Glomerular visceral epithelial cell (primary cell): ENCODE results near the gene FBXL19.

Source experiments
- DNase-seq: peaks from one replicate; pipeline ENCODE4 v3.0.0-alpha.2; 2016; ENCODE audit errors: extremely low spot score

The FBXL19 gene

DNA sequence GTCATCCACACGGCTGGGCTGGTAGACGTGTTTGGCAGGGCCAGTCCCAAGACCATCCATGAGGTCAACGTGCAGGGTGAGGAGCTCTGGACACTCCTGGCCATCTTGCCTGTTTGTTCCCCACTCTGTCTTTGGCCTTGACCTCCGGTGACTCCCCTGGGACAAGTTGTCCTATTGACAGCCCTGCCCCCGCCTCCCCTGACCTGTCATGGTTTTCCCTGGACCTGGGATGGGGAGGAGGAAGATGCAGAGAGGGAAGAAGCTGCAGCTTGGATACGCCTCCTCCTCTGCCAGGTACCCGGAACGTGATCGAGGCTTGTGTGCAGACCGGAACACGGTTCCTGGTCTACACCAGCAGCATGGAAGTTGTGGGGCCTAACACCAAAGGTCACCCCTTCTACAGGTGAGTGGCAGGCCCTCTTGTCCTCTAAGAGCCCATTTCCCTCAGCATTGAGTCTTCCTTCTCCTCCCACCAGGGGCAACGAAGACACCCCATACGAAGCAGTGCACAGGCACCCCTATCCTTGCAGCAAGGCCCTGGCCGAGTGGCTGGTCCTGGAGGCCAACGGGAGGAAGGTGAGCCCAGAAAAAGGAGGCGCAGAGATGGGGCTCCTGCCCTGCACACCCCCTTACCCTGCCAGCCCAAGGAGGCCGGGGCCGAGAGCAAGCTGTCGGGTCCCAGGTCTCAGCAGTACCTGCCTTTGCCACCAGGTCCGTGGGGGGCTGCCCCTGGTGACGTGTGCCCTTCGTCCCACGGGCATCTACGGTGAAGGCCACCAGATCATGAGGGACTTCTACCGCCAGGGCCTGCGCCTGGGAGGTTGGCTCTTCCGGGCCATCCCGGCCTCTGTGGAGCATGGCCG is 63.0 kb downstream of the FBXL19 start:
- DNase-seq = no peak

DNA sequence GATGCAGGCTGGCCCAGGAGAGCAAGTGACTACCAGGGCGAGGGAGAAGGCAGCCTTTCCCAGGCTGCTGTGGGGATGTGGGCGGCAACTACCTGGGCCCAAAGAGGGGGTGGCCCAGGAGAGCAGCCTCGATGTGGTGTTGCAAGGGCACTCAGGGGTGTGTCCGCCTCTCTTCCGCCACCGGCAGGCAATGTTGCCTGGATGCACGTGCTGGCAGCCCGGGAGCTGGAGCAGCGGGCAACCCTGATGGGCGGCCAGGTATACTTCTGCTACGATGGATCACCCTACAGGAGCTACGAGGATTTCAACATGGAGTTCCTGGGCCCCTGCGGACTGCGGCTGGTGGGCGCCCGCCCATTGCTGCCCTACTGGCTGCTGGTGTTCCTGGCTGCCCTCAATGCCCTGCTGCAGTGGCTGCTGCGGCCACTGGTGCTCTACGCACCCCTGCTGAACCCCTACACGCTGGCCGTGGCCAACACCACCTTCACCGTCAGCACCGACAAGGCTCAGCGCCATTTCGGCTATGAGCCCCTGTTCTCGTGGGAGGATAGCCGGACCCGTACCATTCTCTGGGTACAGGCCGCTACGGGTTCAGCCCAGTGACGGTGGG is 64.3 kb downstream of the FBXL19 start:
- no peak for DNase-seq

DNA sequence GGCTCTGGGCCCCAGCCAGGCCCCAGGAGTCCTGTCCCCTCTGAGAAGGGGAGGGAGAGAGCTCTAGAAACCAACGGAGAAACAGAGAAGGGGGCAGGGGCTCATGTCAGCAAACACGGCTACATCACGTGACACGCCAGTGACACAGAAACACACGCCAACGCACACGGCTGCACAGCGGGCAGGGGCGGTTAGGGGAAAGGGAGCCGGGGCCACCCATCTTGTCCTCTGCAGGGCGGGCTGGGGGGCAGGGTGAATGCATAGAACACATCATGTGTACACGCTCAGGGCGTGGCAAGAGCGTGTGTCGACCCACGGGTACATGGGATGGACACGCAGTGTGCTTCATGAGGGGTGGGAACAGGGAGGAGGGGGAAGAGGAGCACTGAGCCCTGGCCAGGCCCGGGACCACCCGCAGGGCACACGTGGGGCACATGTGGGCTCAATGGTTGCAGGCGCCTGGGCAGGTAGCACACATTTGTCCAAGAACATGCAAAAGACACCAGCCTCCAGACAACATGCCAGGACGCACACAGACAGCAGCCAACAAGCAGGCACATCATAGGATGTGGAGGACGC is 66.2 kb downstream of the FBXL19 start:
- DNase-seq = no peak

DNA sequence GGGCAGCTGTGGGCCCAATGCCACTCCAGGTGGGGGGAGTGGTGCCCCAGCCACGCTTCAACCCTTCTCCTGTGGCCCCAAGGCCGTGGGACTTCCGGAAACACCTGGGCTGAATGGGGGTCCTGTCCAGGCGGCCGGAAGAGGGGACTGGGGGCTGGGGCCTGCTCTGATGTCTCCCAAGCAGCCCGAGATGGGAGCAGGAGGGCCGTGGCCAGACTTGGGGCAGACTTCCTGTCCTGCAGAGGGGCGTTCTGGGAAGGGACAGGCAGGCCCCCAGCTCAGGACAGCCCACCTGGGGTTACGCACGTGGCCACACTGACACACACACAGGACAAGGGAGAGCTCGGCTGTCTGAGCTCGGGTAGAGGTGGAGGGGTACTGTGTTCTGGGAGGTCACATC is 66.7 kb downstream of the FBXL19 start:
- no peak for DNase-seq

DNA sequence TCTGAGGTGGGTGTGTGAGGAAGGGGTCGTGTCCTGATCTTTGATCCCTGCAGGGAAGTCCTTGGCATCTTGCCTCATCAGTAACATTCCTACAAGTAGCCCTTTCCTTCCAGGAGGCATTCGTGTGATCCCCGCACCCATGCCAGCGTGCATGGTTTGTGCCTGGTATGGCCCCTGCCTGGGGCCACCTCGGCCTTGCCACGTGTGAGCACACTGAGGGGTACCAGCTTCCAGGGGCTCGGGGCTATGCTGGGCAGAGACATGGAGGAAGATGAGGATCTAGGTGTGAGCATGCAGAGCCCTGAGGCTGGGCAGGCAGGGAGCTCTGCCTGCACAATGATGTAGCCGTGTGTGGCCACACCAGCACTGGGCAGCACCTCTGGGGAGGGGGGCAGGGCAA is 67.7 kb downstream of the FBXL19 start:
- DNase-seq = no peak

DNA sequence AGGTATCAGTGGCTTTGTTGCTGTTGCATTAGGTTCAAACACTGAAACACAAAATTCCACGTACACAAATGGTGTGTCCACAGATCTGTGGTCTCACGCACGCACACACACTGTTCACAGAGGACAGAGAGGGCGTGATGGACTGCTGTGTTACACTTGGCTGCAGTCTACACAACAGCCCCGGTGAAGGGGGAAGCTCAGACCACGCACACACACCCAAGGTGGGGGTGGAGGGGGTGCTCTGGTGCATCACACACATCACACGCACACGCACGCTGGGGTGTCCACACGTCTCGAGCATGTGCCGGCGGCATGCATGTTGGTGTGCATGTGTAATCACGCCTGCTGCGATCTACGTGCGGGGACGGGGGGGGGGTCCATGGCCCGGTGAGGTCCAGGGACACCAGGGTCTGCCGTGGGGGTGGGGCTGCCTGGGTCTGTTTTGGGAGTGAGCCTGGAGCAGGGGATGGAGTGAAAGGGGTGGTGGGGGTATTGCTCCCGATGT is 69.0 kb downstream of the FBXL19 start:
- no peak for DNase-seq

DNA sequence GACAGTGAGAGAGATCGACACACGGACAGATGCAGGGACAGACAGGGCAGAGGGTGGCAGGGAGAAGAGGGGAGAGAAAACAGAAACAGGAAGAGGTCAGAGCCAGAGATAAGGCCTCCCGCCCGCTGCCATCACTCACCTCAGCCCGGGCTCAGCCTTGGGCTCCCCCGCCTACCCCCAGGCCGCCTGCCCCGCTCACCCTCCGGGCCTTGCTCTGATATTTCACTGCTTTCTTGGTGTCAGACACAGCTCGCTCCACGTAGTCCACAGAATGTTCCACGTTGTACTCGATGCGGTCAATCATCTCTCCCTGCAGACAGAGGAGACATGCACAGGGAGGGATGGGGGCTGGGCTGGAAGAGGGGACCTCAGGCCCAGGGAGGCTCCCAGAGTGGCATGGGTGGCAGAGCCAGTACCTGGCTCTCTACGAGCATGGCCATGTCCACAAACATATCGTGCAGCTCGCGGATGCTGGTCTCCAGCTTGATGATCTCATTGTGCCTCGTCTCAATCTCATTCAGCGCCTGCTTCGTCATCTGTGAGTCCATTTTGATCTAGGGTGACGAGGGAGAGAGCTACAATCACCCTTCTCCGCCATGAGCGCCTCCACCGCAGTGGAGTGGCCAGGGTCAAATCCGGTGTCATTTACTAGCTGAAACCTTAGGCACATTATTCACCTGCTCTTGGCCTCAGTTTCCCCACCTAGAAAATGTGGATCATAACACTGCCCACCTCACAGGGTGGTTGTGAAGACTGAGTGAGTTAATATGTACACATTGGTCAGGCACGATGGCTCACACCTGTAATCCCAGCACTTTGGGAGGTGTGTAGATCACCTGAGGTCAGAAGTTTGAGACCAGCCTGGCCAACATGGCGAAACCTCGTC is 69.8 kb downstream of the FBXL19 start:
- no peak for DNase-seq

DNA sequence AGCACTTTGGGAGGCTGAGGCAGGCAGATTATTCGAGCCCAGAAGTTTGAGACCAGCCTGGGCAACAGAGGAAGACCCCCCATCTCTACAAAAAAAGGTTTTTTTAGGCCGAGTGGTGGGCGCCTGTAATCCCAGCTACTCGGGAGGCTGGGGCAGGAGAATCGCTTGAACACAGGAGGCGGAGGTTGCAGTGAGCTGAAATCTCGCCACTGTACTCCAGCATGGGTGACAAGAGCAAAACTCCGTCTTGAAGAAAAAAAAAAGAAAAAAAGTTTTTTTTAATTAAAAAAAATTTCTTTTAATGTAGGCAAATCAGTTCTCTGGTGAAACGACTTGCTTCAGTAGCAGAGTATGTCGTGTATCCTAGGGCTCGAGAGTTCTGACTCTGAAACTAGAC is 72.6 kb downstream of the FBXL19 start:
- DNase-seq = no peak

DNA sequence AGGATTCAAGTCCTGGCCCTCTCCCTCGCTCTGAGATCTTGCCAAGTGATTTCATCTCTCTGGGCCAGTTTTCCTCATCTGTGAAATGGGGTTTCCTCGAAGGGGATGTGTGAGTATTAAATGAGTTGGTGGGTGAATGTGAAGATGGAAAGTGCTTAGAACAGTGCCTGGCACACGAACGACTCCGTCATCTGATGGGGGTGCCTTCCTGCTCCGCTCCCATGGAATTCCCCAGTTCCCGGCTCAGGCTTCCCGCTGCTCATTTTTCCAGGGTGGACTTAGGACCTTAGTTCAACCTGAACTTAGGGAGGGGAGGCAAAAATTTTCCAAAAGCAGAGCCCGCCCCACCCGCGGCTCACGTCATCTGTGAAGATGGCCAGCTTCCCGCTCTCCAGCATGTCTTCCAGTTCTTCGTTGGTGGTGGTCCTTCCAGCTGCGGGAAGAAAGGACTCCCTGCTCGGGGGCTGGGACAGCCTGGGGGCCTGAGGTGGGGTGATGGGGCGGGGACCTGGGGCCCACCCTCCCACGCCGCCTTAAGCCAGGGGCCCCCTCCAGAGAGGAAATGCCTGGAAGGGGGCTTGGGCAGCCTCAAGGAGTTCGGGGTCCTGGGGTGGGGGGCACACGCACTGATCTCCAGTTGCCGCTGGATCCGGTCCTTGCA is 73.1 kb downstream of the FBXL19 start:
- DNase-seq = peak; percentile 53

DNA sequence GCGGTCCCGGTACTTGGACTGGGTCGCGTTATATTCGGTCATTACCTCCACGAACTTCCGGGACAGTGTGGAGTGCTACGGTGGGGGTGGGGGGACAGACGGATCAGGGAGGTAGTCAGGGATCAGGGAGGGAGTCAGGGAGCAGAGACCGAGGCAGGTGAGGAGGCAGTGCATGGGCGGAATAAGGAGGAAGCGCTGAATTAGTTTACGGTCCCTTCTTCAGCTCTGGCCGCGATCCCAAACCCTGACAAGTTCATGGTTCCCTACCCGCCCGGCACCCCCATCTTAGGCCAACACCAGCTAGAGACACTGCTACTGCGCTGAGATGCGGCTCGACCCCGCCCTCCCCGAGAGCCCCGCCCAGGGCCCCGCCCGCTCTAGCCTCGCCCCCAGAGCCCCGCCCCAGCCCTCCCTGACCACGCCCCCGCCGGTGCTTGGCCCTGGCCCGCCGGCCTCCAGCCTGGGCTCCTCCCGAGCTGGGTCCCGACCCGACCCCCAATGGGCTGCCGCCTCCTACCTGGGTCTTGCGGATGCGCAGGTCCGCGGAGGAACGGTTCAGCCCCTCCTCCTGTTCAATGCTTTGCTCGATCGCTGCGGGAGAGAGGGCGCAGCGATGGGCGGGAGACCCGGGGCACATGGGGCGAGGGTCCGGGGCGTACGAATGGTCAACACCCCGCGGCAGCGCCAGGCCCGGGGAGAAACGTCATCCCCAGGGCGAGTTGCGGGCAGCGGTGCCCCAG is 73.8 kb downstream of the FBXL19 start:
- peak; percentile 90 for DNase-seq

DNA sequence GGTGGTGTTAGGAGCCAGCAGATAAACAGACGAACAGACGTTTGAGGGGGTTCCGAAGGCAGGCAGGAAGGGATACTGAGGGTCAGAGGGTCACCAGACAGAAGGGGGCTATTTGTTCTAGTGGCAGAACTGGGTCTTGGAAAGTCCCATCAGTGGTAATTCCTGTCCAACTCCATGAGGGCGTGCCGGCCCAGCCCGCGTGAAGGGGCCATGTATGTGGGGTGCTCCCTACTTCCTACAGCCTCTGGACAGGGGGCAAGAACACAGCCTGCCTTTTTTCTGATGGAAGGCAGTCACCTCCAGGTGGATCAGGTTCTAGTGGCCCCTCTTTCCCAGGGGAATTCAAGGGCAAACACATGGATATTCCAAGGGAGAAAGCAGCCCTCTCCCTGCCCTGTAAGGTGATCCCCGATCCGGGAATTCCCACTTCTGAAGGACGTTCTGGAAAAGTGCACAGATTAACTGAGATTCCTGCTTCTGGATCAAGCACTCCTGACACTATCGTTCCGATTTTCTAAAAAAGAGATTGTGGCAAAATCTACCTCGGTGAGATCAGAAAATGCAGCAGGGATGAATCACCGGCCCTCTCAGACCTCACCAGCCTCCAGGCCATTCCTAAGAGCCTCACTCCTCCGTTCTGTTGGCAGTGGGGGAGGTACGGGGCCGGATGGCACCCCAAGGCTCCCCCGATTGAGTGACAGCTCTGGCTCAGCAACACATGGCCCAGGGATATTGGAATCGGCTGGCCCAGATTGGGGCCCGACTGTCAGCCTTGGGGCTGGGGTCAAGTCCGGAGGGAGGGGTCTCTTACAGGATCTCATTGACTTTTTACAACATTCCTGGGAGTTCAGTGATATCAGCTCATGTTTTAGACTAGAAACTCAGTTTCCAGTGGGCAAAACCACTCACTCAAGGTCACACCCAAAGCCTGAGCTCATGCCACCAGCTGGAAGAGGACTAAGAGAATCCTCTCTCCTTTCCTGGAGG is 74.6 kb downstream of the FBXL19 start:
- peak; percentile 83 for DNase-seq
